Smooth muscle cell (in vitro differentiated cells): ENCODE results near the gene FBXW5. TPM values are rescaled to one million over a fixed set of nuclear protein-coding genes. Genes with fewer than 3 reads are reported as not detected.

ENCODE experiments used
- DNase-seq: peaks from one replicate; lab custom pipeline; 2025; ENCODE audit not compliant: unreplicated experiment; lab: John Stamatoyannopoulos, UW
- H2AFZ ChIP-seq: fragments of 200-600 bp; sonication (generic); 2 replicates; pipeline ENCODE4 v1.6.0; 2016; ENCODE audit warnings: antibody characterized with exemption, low read depth, mild to moderate bottlenecking
- H3F3A ChIP-seq: fragments of 200-600 bp; sonication (generic); 2 replicates; pipeline ENCODE4 v1.6.0; 2017; ENCODE audit warnings: antibody characterized with exemption, low read depth
- H3K27ac ChIP-seq: fragments of 200-600 bp; sonication (generic); 2 replicates; pipeline ENCODE4 v1.5.1; 2016; ENCODE audit warnings: low read depth, mild to moderate bottlenecking
- H3K27me3 ChIP-seq: fragments of 200-600 bp; sonication (generic); 2 replicates; pipeline ENCODE4 v1.6.1; 2016; ENCODE audit warnings: low read depth, mild to moderate bottlenecking
- H3K36me3 ChIP-seq: fragments of 200-600 bp; sonication (generic); 2 replicates; pipeline ENCODE4 v1.5.1; 2016; ENCODE audit warnings: low read depth
- H3K4me1 ChIP-seq: fragments of 200-600 bp; sonication (generic); 2 replicates; pipeline ENCODE4 v1.5.1; 2016; ENCODE audit warnings: low read depth
- H3K4me2 ChIP-seq: fragments of 200-600 bp; sonication (generic); 2 replicates; pipeline ENCODE4 v1.6.0; 2016; ENCODE audit warnings: mild to moderate bottlenecking
- H3K4me3 ChIP-seq: fragments of 200-600 bp; sonication (generic); 2 replicates; pipeline ENCODE4 v1.5.1; 2016; ENCODE audit warnings: mild to moderate bottlenecking
- H3K79me2 ChIP-seq: fragments of 200-600 bp; sonication (generic); 2 replicates; pipeline ENCODE4 v1.6.0; 2016; ENCODE audit warnings: low read depth, mild to moderate bottlenecking
- H3K9ac ChIP-seq: fragments of 200-600 bp; sonication (generic); 2 replicates; pipeline ENCODE4 v1.6.0; 2016; ENCODE audit warnings: low read depth
- H3K9me3 ChIP-seq: fragments of 200-600 bp; sonication (generic); replicated peaks from 2 replicates; pipeline ENCODE4 v1.5.1; 2016; ENCODE audit warnings: low read depth
- H4K20me1 ChIP-seq: fragments of 200-600 bp; sonication (generic); 2 replicates; pipeline ENCODE4 v1.6.0; 2016; ENCODE audit warnings: low read depth
- WGBS: methylation state at CpG from one replicate; pipeline ENCODE4 v1.1.7; 2016; ENCODE audit warnings: low lambda C conversion rate; 5-methylcytosine and 5-hydroxymethylcytosine counted together
- polyA plus RNA-seq: library from polyadenylated mRNA; unstranded; fragments of >200 nt; fragmentation: Nextera tagmentation; extraction: Ambion mirVana; gene quantifications from 2 replicates; pipeline ENCODE4 v1.2.1, GENCODE V29; 2016
- total RNA-seq: library from RNA; depleted of rRNA; stranded (reverse); fragments of >200 nt; gene quantifications from 2 replicates; pipeline ENCODE4 v1.2.3, GENCODE V29; 2014
- TF ChIP-seq, protein P1 (sequence below): fragments of 200-600 bp; sonication (generic); IDR thresholded peaks from 2 replicates; pipeline ENCODE4 v1.5.1; 2017; ENCODE audit warnings: borderline replicate concordance, mild to moderate bottlenecking, antibody characterized with exemption; ENCODE audit not compliant: insufficient read depth, poor library complexity, severe bottlenecking

Gene FBXW5
- total and polyA plus RNA-seq, 2 experiments from 2014 or later, result 70.5 to 105 TPM

DNA sequence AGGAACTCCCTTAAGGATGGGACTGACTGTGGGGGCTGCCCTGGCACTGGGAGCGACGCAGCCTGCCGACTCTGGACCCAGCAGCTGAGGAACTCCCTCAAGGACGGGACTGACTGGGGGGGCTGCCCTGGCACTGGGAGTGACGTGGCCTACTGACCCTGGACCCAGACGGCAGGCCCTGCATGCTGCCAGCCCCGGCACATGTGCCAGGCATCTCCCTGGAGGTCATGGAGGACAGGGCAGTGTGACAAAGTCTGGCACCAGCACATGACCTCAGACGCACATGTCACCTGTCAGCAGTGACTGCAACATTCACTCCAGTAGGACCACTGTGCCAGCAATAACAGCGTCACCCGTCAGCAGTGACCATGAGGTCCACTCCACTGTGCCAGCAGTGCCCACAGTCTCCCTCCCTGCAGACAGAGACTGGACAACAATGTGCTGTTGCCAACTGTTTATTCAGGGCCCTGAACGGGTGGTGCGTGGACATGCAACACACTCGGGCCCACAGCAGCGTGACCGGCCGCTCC is 4.5 kb downstream of the FBXW5 start:
- WGBS, result 95% methylated on average over 16 of the region's 16 CpGs
- TF ChIP-seq, protein P1, sequence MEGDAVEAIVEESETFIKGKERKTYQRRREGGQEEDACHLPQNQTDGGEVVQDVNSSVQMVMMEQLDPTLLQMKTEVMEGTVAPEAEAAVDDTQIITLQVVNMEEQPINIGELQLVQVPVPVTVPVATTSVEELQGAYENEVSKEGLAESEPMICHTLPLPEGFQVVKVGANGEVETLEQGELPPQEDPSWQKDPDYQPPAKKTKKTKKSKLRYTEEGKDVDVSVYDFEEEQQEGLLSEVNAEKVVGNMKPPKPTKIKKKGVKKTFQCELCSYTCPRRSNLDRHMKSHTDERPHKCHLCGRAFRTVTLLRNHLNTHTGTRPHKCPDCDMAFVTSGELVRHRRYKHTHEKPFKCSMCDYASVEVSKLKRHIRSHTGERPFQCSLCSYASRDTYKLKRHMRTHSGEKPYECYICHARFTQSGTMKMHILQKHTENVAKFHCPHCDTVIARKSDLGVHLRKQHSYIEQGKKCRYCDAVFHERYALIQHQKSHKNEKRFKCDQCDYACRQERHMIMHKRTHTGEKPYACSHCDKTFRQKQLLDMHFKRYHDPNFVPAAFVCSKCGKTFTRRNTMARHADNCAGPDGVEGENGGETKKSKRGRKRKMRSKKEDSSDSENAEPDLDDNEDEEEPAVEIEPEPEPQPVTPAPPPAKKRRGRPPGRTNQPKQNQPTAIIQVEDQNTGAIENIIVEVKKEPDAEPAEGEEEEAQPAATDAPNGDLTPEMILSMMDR, result no peak
- no peaks in the 10 kb centered on the region for H3K36me3 ChIP-seq
- no peaks in the 10 kb centered on the region for H3K4me1 ChIP-seq
- no peak for DNase-seq
- H4K20me1 ChIP-seq, result peaks cover 19% of the 10 kb centered on the region
- H3K79me2 ChIP-seq, result peaks cover 21% of the 10 kb centered on the region
- no peaks in the 10 kb centered on the region for H3K27me3 ChIP-seq
- no peak overlapping the region for H2AFZ ChIP-seq
- no peak overlapping the region for H3K4me2 ChIP-seq
- H3K27ac ChIP-seq, result no peak overlapping the region
- no peak overlapping the region for H3K4me3 ChIP-seq
- no peaks in the 10 kb centered on the region for H3K9me3 ChIP-seq
- H3F3A ChIP-seq, result no peaks in the 10 kb centered on the region
- H3K9ac ChIP-seq, result no peak overlapping the region

DNA sequence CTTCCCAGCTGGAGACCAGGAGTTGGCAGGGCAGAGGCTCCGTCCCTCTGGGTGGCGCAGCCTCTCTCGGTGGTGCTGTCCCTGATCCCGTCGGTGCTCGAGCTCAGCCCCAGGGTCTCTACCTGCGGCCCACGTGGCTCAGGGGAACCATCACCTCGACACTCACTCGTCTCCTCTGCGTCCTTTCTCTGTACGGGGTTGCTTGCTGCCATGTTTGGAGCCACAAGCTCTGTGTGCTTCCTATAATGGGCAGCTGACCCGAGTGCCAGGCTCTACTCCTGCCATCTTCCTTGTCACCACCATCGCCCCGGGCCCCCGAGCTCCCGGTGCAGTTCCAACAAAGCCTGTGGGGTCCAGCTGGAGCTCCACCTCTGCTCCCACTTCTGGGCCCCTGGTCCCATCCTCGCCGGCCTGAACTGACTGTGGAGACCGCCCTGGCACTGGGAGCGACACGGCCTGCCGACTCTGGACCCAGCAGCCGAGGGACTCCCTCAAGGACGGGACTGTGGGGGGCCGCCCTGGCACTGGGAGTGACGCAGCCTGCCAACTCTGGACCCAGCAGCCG is 5.0 kb downstream of the FBXW5 start:
- Histone ChIP-seq H3K4me3 (no peak overlapping the region), H3K4me2 (no peak overlapping the region), H3F3A (no peaks in the 10 kb centered on the region), H3K36me3 (no peaks in the 10 kb centered on the region), H3K79me2 (peaks cover 21% of the 10 kb centered on the region), H2AFZ (no peak overlapping the region), H3K9me3 (no peaks in the 10 kb centered on the region), H4K20me1 (peaks cover 19% of the 10 kb centered on the region), H3K4me1 (no peaks in the 10 kb centered on the region), H3K27me3 (no peaks in the 10 kb centered on the region), H3K9ac (no peak overlapping the region), H3K27ac (no peak overlapping the region)
- 98% methylated on average over 28 of the region's 28 CpGs for WGBS
- TF ChIP-seq, protein P1, result no peak
- no peak for DNase-seq

DNA sequence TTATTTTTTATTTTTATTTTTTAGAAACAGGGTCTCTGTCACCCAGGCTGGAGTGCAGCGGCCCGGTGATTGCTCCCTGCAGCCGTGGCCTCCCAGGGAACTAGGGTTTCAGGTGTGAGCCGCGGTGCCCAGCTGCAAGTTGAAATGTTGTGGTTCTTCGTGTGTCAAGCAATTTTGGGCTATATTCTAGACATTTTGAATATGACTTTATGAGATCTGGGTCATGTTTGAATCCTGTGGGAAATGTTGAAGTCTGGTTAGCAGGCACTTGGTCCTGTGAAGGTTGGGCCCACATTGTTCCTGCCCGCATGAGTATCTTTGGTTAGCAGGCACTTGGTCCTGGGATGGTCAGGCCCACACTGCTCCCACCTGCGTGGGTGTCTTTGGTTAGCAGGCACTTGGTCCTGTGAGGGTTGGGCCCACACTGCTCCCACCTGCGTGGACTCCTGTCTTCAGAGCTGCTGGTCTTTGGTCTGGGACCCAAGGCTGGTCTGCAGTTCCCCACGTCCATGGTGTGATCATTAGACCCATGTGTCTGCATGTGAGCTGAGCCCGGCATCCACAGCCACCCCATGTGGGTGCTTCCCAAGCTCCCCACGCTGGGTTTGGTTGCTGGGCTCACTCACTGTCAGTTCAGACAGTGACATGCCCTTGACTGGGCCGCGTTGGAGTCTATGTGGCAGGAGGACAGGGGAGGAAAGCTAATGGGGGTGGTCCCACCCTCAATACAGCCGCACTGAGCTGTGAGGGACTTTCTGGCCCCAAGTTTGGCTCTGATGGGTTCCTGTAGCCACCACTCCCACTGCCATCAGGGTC is 7.1 kb downstream of the FBXW5 start:
- Histone ChIP-seq H3K9ac (no peak overlapping the region), H3K4me2 (no peak overlapping the region), H3K36me3 (no peaks in the 10 kb centered on the region), H3K4me3 (no peak overlapping the region), H3K79me2 (peaks cover 3% of the 10 kb centered on the region), H4K20me1 (peaks cover 7% of the 10 kb centered on the region), H3F3A (no peaks in the 10 kb centered on the region), H2AFZ (no peak overlapping the region), H3K4me1 (no peaks in the 10 kb centered on the region), H3K27me3 (no peaks in the 10 kb centered on the region), H3K27ac (no peak overlapping the region), H3K9me3 (no peaks in the 10 kb centered on the region)
- TF ChIP-seq, protein P1, result no peak
- WGBS, result 94% methylated on average over 15 of the region's 15 CpGs
- no peak for DNase-seq
